Effector memory CD8-positive, alpha-beta T cell (primary cell): ENCODE data around the gene HSD17B8.

ENCODE experiments used
- ATAC-seq: fragments of 150-1000 bp; cut with Tn5 transposase; replicated peaks from 2 replicates; pipeline ENCODE4 v1.10.0; 2021; ENCODE audit warnings: mild to moderate bottlenecking, moderate library complexity
- DNase-seq, 3 experiments: peaks; one replicate each; pipeline ENCODE4 v3.0.0; 2021
- H3K27ac Mint-ChIP-seq, 2 donors: one replicate each; pipeline ENCODE4 v1.8.0; 2022; ENCODE audit warnings: mild to moderate bottlenecking in 2 of 2, mixed read lengths in 2 of 2, moderate library complexity in 2 of 2
- H3K27me3 Mint-ChIP-seq, 2 donors: one replicate each; pipeline ENCODE4 v1.8.0; 2022; ENCODE audit warnings: mixed read lengths in 2 of 2
- H3K36me3 Mint-ChIP-seq: one replicate; pipeline ENCODE4 v1.8.0; 2022; ENCODE audit warnings: mild to moderate bottlenecking, moderate library complexity, mixed read lengths; ENCODE audit not compliant: insufficient read depth
- H3K4me1 Mint-ChIP-seq, 2 donors: one replicate each; pipeline ENCODE4 v1.8.0; 2022; ENCODE audit warnings: low read depth in 2 of 2, mixed read lengths in 2 of 2
- H3K4me3 Mint-ChIP-seq, 2 donors: one replicate each; pipeline ENCODE4 v1.8.0; 2022; ENCODE audit warnings: mild to moderate bottlenecking in 2 of 2, mixed read lengths in 2 of 2, moderate library complexity in 2 of 2
- H3K9me3 Mint-ChIP-seq, 2 donors: one replicate each; pipeline ENCODE4 v1.8.0; 2022; ENCODE audit warnings: mixed read lengths in 2 of 2

Gene HSD17B8

GRCh38 chr6:33167374-33168283 lies 36.8 kb upstream of the HSD17B8 start:
- Mint-ChIP-seq H3K27ac (peak overlapping the region in 1 of 2 donors; percentile 59), H3K4me3 (no peak overlapping the region), H3K27me3 (peaks cover 12 to 56% of the 10 kb centered on the region in 2 donors), H3K9me3 (no peaks in the 10 kb centered on the region), H3K36me3 (peaks cover 2% of the 10 kb centered on the region), H3K4me1 (peaks cover 0 to 3% of the 10 kb centered on the region in 2 donors)
- DNase-seq = no peak
- no peak for ATAC-seq

- peaks cover 12 to 62% of the 10 kb centered on the region in 2 donors for H3K27me3 Mint-ChIP-seq
- H3K27ac Mint-ChIP-seq = peak overlapping the region in 1 of 2 donors; percentile 59
- H3K4me3 Mint-ChIP-seq = no peak overlapping the region
- no peak for DNase-seq
- peaks cover 2% of the 10 kb centered on the region for H3K36me3 Mint-ChIP-seq
- peaks cover 0 to 3% of the 10 kb centered on the region in 2 donors for H3K4me1 Mint-ChIP-seq
- no peak for ATAC-seq
- H3K9me3 Mint-ChIP-seq = no peaks in the 10 kb centered on the region
These were observed 36.2 kb upstream of the HSD17B8 start for GRCh38 chr6:33168284-33168601.

- H3K27ac Mint-ChIP-seq = peak overlapping the region in 1 of 2 donors; percentile 59
- peaks cover 0 to 3% of the 10 kb centered on the region in 2 donors for H3K4me1 Mint-ChIP-seq
- H3K36me3 Mint-ChIP-seq = peaks cover 2% of the 10 kb centered on the region
- H3K4me3 Mint-ChIP-seq = no peak overlapping the region
- DNase-seq (no peak), ATAC-seq (no peak)
- peaks cover 12 to 62% of the 10 kb centered on the region in 2 donors for H3K27me3 Mint-ChIP-seq
- no peaks in the 10 kb centered on the region for H3K9me3 Mint-ChIP-seq
These were observed 35.8 kb upstream of the HSD17B8 start for GRCh38 chr6:33168639-33169038.

GRCh38 chr6:33169291-33170175 lies 34.9 kb upstream of the HSD17B8 start:
- Mint-ChIP-seq H3K4me3 (no peak overlapping the region), H3K9me3 (no peaks in the 10 kb centered on the region), H3K27me3 (peaks cover 5 to 57% of the 10 kb centered on the region in 2 donors), H3K36me3 (peaks cover 2% of the 10 kb centered on the region), H3K27ac (peak overlapping the region in 1 of 2 donors; percentile 59), H3K4me1 (no peaks in the 10 kb centered on the region)
- DNase-seq = no peak
- ATAC-seq = no peak

- Mint-ChIP-seq H3K9me3 (no peaks in the 10 kb centered on the region), H3K27me3 (peaks cover 5 to 59% of the 10 kb centered on the region in 2 donors), H3K36me3 (peaks cover 2% of the 10 kb centered on the region), H3K4me1 (no peaks in the 10 kb centered on the region), H3K27ac (no peak overlapping the region), H3K4me3 (no peak overlapping the region)
- no peak for DNase-seq
- ATAC-seq = no peak
These were observed 34.1 kb upstream of the HSD17B8 start for GRCh38 chr6:33170176-33171015.

- DNase-seq = no peak
- H3K9me3 Mint-ChIP-seq = no peaks in the 10 kb centered on the region
- peaks cover 2% of the 10 kb centered on the region for H3K36me3 Mint-ChIP-seq
- H3K4me3 Mint-ChIP-seq = no peak overlapping the region
- peaks cover 1 to 59% of the 10 kb centered on the region in 2 donors for H3K27me3 Mint-ChIP-seq
- no peak overlapping the region for H3K27ac Mint-ChIP-seq
- no peaks in the 10 kb centered on the region for H3K4me1 Mint-ChIP-seq
- no peak for ATAC-seq
These were observed 33.2 kb upstream of the HSD17B8 start for GRCh38 chr6:33171016-33171879.

- Mint-ChIP-seq H3K4me3 (no peak overlapping the region), H3K36me3 (peaks cover 2% of the 10 kb centered on the region), H3K4me1 (no peaks in the 10 kb centered on the region), H3K9me3 (no peaks in the 10 kb centered on the region), H3K27me3 (peaks cover 9 to 59% of the 10 kb centered on the region in 2 donors), H3K27ac (no peak overlapping the region)
- ATAC-seq (no peak), DNase-seq (no peak)
These were observed 32.4 kb upstream of the HSD17B8 start for GRCh38 chr6:33171880-33172687.

GRCh38 chr6:33172688-33173534 lies 31.5 kb upstream of the HSD17B8 start:
- no peak for DNase-seq
- peaks cover 2% of the 10 kb centered on the region for H3K36me3 Mint-ChIP-seq
- no peaks in the 10 kb centered on the region for H3K4me1 Mint-ChIP-seq
- H3K9me3 Mint-ChIP-seq = no peaks in the 10 kb centered on the region
- no peak overlapping the region for H3K27ac Mint-ChIP-seq
- no peak overlapping the region for H3K4me3 Mint-ChIP-seq
- ATAC-seq = no peak
- H3K27me3 Mint-ChIP-seq = peaks cover 17 to 67% of the 10 kb centered on the region in 2 donors

GRCh38 chr6:33173535-33174180 lies 30.8 kb upstream of the HSD17B8 start:
- Mint-ChIP-seq H3K9me3 (no peaks in the 10 kb centered on the region), H3K4me3 (no peak overlapping the region)

GRCh38 chr6:33174784-33175183 lies 29.7 kb upstream of the HSD17B8 start:
- no peak for ATAC-seq

More at GRCh38 chr6:33173535-33174180, 30.8 kb upstream of the HSD17B8 start:
- no peak overlapping the region for H3K27ac Mint-ChIP-seq
- H3K4me1 Mint-ChIP-seq = no peaks in the 10 kb centered on the region
- H3K27me3 Mint-ChIP-seq = peaks cover 18 to 67% of the 10 kb centered on the region in 2 donors
- DNase-seq (no peak), ATAC-seq (no peak)
- H3K36me3 Mint-ChIP-seq = peaks cover 2% of the 10 kb centered on the region

More at GRCh38 chr6:33174784-33175183, 29.7 kb upstream of the HSD17B8 start:
- no peak for DNase-seq
- H3K4me3 Mint-ChIP-seq = no peak overlapping the region
- no peaks in the 10 kb centered on the region for H3K4me1 Mint-ChIP-seq
- no peaks in the 10 kb centered on the region for H3K9me3 Mint-ChIP-seq
- H3K36me3 Mint-ChIP-seq = peaks cover 2% of the 10 kb centered on the region
- peaks cover 18 to 64% of the 10 kb centered on the region in 2 donors for H3K27me3 Mint-ChIP-seq
- H3K27ac Mint-ChIP-seq = no peak overlapping the region
